Naive thymus-derived CD8-positive, alpha-beta T cell (primary cell): Measurements from ENCODE around the gene PIAS2. TPM values are rescaled to one million over a fixed set of nuclear protein-coding genes. Genes with fewer than 3 reads are reported as not detected.

Experiments
- polyA plus RNA-seq, 3 donors: library from polyadenylated mRNA; unstranded; fragments of 300-500 nt; fragmentation: Illumina TruSeq; gene quantifications; one replicate each; pipeline ENCODE4 v1.2.3, GENCODE V29; 2021
- total RNA-seq, 8 experiments: library from RNA in 2 of 8; stranded (reverse) in 2 of 8; gene quantifications; one replicate each; pipeline ENCODE4 v1.2.3 and lab custom pipeline; 2021 to 2026

The PIAS2 gene
- total and polyA plus RNA-seq, 5 experiments from 2014 or later = 16.5 to 45.4 (median 22.8) TPM

Other genes starting within 250 kb of the PIAS2 start
- under 1 TPM in 1 of 2 experiments, not detected in 1; 0.25 TPM for gene ST8SIA5, start 160.5 kb downstream of the PIAS2 start, total RNA-seq
- gene ST8SIA5, start 160.5 kb downstream of the PIAS2 start, polyA plus RNA-seq = not detected
- gene KATNAL2, start 95 bp upstream of the PIAS2 start, total RNA-seq = 1 to 10 TPM; 1.7 to 2.2 TPM
- gene KATNAL2, start 95 bp upstream of the PIAS2 start, polyA plus RNA-seq = 1 to 10 TPM in 1 of 3 donors, under 1 TPM in 2; 0.11 to 1.1 (median 0.72) TPM
- gene ELOA2, start 118.1 kb upstream of the PIAS2 start, total RNA-seq = not detected
- gene ELOA2, start 118.1 kb upstream of the PIAS2 start, polyA plus RNA-seq = not detected
- gene HDHD2, start 233.0 kb upstream of the PIAS2 start, total RNA-seq = 10 to 100 TPM; 33.5 to 34.9 TPM
- 10 to 100 TPM; 45.2 to 52.3 (median 50.8) TPM for gene HDHD2, start 233.0 kb upstream of the PIAS2 start, polyA plus RNA-seq